GM12873 (cell line): ENCODE measurements around the gene DCDC2C.

ENCODE experiments used
- TF ChIP-seq, protein P1 (sequence below): IDR thresholded peaks from 2 replicates; pipeline ENCODE4 v1.5.1; 2012; ENCODE audit warnings: low read depth, mild to moderate bottlenecking, moderate library complexity, low read length, control low read depth; ENCODE audit not compliant: insufficient read depth; ENCODE audit errors: missing control alignments

The DCDC2C gene

DNA sequence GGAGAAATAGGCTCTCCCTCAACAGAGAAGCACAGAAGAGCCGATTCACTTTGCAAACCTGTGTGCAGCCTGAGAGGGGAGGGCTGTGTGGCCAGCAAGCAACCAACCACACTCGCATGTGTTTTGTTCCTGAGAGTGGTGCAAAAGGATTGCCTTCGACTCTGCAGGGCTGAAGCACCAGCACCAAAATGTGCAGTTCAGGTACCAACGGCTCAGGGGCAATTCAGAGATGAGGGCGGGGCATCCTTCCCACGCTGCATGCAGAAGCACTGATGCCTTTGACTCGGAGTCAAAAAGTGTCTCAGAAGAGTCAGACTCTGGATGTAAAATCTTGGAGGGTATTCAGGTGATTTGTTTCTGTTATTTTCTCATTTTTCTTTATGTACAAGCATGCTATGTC is 55.5 kb downstream of the DCDC2C start:
- TF ChIP-seq, protein P1, sequence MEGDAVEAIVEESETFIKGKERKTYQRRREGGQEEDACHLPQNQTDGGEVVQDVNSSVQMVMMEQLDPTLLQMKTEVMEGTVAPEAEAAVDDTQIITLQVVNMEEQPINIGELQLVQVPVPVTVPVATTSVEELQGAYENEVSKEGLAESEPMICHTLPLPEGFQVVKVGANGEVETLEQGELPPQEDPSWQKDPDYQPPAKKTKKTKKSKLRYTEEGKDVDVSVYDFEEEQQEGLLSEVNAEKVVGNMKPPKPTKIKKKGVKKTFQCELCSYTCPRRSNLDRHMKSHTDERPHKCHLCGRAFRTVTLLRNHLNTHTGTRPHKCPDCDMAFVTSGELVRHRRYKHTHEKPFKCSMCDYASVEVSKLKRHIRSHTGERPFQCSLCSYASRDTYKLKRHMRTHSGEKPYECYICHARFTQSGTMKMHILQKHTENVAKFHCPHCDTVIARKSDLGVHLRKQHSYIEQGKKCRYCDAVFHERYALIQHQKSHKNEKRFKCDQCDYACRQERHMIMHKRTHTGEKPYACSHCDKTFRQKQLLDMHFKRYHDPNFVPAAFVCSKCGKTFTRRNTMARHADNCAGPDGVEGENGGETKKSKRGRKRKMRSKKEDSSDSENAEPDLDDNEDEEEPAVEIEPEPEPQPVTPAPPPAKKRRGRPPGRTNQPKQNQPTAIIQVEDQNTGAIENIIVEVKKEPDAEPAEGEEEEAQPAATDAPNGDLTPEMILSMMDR: no peak

GRCh38 chr2:3759331-3759730 is 56.0 kb downstream of the DCDC2C start:
- TF ChIP-seq, protein P1: no peak

DNA sequence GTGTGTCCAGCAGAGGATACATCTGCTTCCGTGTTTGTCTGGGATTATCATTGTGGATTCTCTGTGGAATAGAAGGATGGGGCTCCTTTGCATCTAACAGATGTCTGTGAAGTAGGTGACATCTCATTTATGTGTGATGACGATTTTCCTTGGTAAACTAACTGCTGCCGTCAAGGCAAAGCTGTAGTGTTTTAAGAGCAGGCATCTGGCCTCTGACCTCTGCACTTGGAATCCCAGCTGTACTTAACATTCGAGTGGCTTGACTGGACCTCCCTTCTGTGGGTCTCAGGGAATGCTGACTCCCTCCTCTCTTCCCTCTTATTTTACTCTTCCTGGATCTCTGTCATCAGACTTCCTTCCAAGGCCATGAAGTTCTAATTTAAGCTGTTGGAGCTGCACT is 56.4 kb downstream of the DCDC2C start:
- TF ChIP-seq, protein P1: no peak

GRCh38 chr2:3761272-3761671 is 57.9 kb downstream of the DCDC2C start:
- TF ChIP-seq, protein P1: no peak

- TF ChIP-seq, protein P1: no peak
Observed at GRCh38 chr2:3762771-3763447, 59.5 kb downstream of the DCDC2C start.

DNA sequence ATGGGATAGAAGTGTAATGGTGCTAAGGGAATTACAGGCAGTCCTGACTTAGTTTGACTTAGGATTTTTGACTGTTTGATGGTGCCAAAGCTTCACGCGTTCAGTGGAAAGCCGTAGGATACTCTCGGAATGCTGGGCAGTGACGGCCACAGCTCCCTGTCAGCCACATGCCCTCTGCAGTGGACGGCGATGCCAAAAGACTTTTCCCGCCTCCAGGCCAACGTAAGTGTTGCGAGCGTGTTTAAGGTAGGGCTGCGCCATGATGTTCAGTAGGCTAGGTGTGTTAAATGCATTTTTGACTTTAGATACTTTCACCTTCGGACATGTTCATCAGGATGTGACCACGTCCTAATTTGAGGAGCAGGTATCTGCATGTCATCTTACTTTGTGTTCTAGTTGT is 63.4 kb downstream of the DCDC2C start:
- TF ChIP-seq, protein P1: no peak

- TF ChIP-seq, protein P1: no peak
Observed at GRCh38 chr2:3768960-3769765, 65.8 kb downstream of the DCDC2C start.
